ENCODE measurements around the gene CAMK4.

The CAMK4 gene

GRCh38 chr5:111432883-111433536 is 208.8 kb downstream of the CAMK4 start:
- DNase-seq, result no peak

- no peak for DNase-seq
Observed at GRCh38 chr5:111434800-111435199, 210.6 kb downstream of the CAMK4 start.

GRCh38 chr5:111439473-111440075 is 215.4 kb downstream of the CAMK4 start:
- DNase-seq, result no peak

- DNase-seq, result no peak
Observed at GRCh38 chr5:111447099-111447498, 222.9 kb downstream of the CAMK4 start.

GRCh38 chr5:111447822-111448221 is 223.6 kb downstream of the CAMK4 start:
- DNase-seq, result no peak

- DNase-seq, result no peak
Observed at GRCh38 chr5:111453295-111453694, 229.1 kb downstream of the CAMK4 start.

GRCh38 chr5:111453747-111454146 is 229.6 kb downstream of the CAMK4 start:
- peak in 1 of 14 donors; percentile 34 for DNase-seq

- peak in 1 of 14 donors; percentile 38 for DNase-seq
Observed at GRCh38 chr5:111454198-111454622, 230.0 kb downstream of the CAMK4 start.

GRCh38 chr5:111454776-111455175 is 230.6 kb downstream of the CAMK4 start:
- no peak for DNase-seq

- peak in 1 of 14 donors; percentile 16 for DNase-seq
Observed at GRCh38 chr5:111461255-111461671, 237.1 kb downstream of the CAMK4 start.

- DNase-seq, result no peak
Observed at GRCh38 chr5:111461934-111462333, 237.8 kb downstream of the CAMK4 start.

- no peak for DNase-seq
Observed at GRCh38 chr5:111463311-111463710, 239.1 kb downstream of the CAMK4 start.

GRCh38 chr5:111469293-111469896 is 245.2 kb downstream of the CAMK4 start:
- no peak for DNase-seq

- no peak for DNase-seq
Observed at GRCh38 chr5:111469903-111470302, 245.7 kb downstream of the CAMK4 start.

GRCh38 chr5:111472096-111472495 is 247.9 kb downstream of the CAMK4 start:
- no peak for DNase-seq

GRCh38 chr5:111472579-111472978 is 248.4 kb downstream of the CAMK4 start:
- peak in 1 of 14 donors; percentile 10 for DNase-seq

GRCh38 chr5:111478266-111478665 is 254.1 kb downstream of the CAMK4 start:
- no peak for DNase-seq

GRCh38 chr5:111478898-111479297 is 254.7 kb downstream of the CAMK4 start:
- no peak for DNase-seq

- DNase-seq, result no peak
Observed at GRCh38 chr5:111480346-111480745, 256.2 kb downstream of the CAMK4 start.

- no peak for DNase-seq
Observed at GRCh38 chr5:111486055-111486454, 261.9 kb downstream of the CAMK4 start.

GRCh38 chr5:111486926-111487325 is 262.7 kb downstream of the CAMK4 start:
- no peak for DNase-seq

- DNase-seq, result no peak
Observed at GRCh38 chr5:111488353-111488752, 264.2 kb downstream of the CAMK4 start.

GRCh38 chr5:111493031-111493430 is 268.8 kb downstream of the CAMK4 start:
- peak in 1 of 14 donors; percentile 37 for DNase-seq

All from C1 segment of cervical spinal cord (tissue), 14 donors.